Measurements from ENCODE around the gene FHIP1B. TPM values are rescaled to one million over a fixed set of nuclear protein-coding genes. Genes with fewer than 3 reads are reported as not detected.

The FHIP1B gene
- total RNA-seq, 1 experiment from 2014 or later: 32.1 TPM

DNA sequence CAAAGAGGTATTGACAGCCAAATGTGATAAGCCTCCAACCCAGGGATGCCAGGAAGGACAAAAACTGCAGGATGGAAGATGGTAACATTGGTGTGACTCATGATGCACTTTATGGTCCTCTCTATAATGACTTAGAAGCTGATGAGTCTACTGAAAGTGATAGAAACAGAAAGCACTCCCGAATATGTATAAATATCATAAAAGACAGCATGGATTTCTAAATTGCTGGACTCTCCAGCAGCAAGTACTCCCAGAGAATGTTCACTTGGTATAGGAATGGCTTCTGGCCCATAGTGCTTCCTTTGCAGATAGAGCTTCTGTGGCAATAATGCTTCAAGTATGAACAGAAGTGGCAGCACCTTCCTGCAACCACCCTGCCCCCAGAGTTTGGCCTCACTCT lies 64.2 kb downstream of the FHIP1B start, which contains the start of gene OR52B2 (continued):
- TF ChIP-seq CTCF (IDR thresholded peaks at IDR 0.05 in 2 of 3, conservative IDR thresholded peaks at IDR 0.05 in 1 of 3; ENCODE audit: borderline replicate concordance in 1 of 3, insufficient read depth in 1 of 3, low read depth in 2 of 3, low read length in 2 of 3): no peak
- TF ChIP-seq YY1 (IDR thresholded peaks at IDR 0.05; ENCODE audit: extremely low read depth, insufficient replicate concordance, low read depth, low read length): no peak
- TF ChIP-seq EGR1 (IDR thresholded peaks at IDR 0.05; ENCODE audit: low read depth): no peak

Other genes with a start within 250 kb of the FHIP1B start
- not detected for gene OR52L1, start 247.7 kb downstream of the FHIP1B start, total RNA-seq (2021; ENCODE audit: unreplicated experiment)
- gene OR56A4, start 227.7 kb downstream of the FHIP1B start, total RNA-seq (2021; ENCODE audit: unreplicated experiment): not detected
- gene OR56A1, start 203.9 kb downstream of the FHIP1B start, total RNA-seq (2021; ENCODE audit: unreplicated experiment): not detected
- gene OR56B4, start 127.0 kb downstream of the FHIP1B start, total RNA-seq (2021; ENCODE audit: unreplicated experiment): not detected
- gene OR52B2, start 64.3 kb downstream of the FHIP1B start, total RNA-seq (2021; ENCODE audit: unreplicated experiment): not detected
- gene OR52W1, start 35.4 kb downstream of the FHIP1B start, total RNA-seq (2021; ENCODE audit: unreplicated experiment): not detected
- not detected for gene C11orf42, start 29.1 kb downstream of the FHIP1B start, total RNA-seq (2021; ENCODE audit: unreplicated experiment)
- 0.27 TPM for gene CNGA4, start 4.5 kb upstream of the FHIP1B start, total RNA-seq (2021; ENCODE audit: unreplicated experiment)
- not detected for gene CCKBR, start 25.2 kb upstream of the FHIP1B start, total RNA-seq (2021; ENCODE audit: unreplicated experiment)
- 18.6 TPM for gene CAVIN3, start 85.9 kb upstream of the FHIP1B start, total RNA-seq (2021; ENCODE audit: unreplicated experiment)
- gene SMPD1, start 155.8 kb upstream of the FHIP1B start, total RNA-seq (2021; ENCODE audit: unreplicated experiment): 2.8 TPM
- 12.4 TPM for gene APBB1, start 184.5 kb upstream of the FHIP1B start, total RNA-seq (2021; ENCODE audit: unreplicated experiment)
- 4.6 TPM for gene HPX, start 206.4 kb upstream of the FHIP1B start, total RNA-seq (2021; ENCODE audit: unreplicated experiment)
- 13.4 TPM for gene TRIM3, start 239.3 kb upstream of the FHIP1B start, total RNA-seq (2021; ENCODE audit: unreplicated experiment)
- 77.9 TPM for gene ARFIP2, start 246.7 kb upstream of the FHIP1B start, total RNA-seq (2021; ENCODE audit: unreplicated experiment)
- 22.9 TPM for gene TIMM10B, start 246.9 kb upstream of the FHIP1B start, total RNA-seq (2021; ENCODE audit: unreplicated experiment)

Data from HCT116 (cell line).